ENCODE data around the gene HECTD2.

The HECTD2 gene

DNA sequence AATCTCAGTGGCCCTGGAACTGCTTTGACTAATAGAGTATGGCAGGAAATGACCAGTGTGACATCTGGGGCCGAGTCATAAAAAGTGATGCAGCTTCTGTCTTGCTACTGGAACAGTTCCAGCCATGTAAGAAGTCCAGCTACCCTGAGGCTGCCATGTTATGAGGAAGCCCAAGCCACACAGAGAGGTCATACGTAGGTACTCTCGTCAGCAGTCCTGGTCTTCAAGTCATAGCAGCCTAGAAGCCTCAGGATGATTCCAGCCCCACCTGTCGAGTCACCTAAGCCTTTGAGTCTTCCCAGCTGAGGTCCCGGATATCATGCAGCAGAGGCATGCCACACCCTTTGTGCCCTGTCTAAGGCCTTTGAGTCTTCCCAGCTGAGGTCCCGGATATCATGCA, 130.6 kb downstream of the HECTD2 start:
- DNase-seq: no peak
- Mint-ChIP-seq H3K4me1 (peaks cover 19% of the 10 kb centered on the region), H3K27me3 (ENCODE audit: low read depth, poor library complexity) (peaks cover 9% of the 10 kb centered on the region), H3K36me3 (ENCODE audit: low read depth) (peaks cover 4% of the 10 kb centered on the region), H3K9me3 (peaks cover 18% of the 10 kb centered on the region), H3K4me3 (no peak overlapping the region), H3K27ac (no peak overlapping the region)
- TF ChIP-seq, protein P1, sequence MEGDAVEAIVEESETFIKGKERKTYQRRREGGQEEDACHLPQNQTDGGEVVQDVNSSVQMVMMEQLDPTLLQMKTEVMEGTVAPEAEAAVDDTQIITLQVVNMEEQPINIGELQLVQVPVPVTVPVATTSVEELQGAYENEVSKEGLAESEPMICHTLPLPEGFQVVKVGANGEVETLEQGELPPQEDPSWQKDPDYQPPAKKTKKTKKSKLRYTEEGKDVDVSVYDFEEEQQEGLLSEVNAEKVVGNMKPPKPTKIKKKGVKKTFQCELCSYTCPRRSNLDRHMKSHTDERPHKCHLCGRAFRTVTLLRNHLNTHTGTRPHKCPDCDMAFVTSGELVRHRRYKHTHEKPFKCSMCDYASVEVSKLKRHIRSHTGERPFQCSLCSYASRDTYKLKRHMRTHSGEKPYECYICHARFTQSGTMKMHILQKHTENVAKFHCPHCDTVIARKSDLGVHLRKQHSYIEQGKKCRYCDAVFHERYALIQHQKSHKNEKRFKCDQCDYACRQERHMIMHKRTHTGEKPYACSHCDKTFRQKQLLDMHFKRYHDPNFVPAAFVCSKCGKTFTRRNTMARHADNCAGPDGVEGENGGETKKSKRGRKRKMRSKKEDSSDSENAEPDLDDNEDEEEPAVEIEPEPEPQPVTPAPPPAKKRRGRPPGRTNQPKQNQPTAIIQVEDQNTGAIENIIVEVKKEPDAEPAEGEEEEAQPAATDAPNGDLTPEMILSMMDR (IDR thresholded peaks at IDR 0.05): no peak

DNA sequence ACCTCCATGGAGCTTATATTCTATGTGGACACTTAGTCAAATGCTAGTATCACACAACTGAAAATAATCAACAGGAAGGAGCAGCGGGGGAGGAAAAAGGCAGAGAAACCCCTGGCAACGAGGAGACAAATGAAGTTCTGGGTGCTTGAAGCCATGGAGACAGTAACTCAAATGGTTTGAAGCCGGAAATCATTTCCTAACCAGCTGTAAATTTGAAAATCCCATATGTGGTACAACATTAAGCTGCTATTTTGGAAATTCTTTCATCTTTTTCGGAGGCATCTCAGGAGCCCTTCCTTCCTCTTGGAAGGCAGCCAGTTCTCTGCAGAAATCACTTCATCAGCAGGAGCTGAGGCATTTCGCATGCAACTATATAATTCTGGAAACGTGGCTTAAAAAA, 131.3 kb downstream of the HECTD2 start:
- Mint-ChIP-seq H3K4me1 (peaks cover 19% of the 10 kb centered on the region), H3K4me3 (no peak overlapping the region), H3K9me3 (peaks cover 18% of the 10 kb centered on the region), H3K27ac (no peak overlapping the region), H3K27me3 (ENCODE audit: low read depth, poor library complexity) (peaks cover 9% of the 10 kb centered on the region), H3K36me3 (ENCODE audit: low read depth) (peaks cover 4% of the 10 kb centered on the region)
- no peak for DNase-seq
- TF ChIP-seq, protein P1 (IDR thresholded peaks at IDR 0.05): no peak

DNA sequence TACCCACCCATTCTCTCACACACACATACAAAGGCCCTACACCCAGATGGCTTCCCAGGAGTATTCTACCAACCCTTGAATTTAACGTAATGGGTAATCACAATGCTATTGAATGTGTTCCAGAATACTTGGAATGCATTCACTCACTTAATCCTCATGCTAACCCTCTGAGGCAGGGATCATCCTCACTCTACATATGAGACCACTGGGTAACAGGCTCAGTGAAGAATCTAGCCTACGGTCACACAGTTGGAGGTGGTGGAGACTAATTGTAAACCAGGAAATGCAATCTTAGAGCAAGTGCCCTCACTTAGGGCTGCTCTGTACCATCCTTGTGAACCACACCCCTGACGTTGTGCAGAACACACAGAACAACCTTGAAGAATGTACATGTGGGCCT, 135.2 kb downstream of the HECTD2 start:
- TF ChIP-seq, protein P1 (IDR thresholded peaks at IDR 0.05): no peak
- peaks cover 6% of the 10 kb centered on the region for H3K27me3 Mint-ChIP-seq (ENCODE audit: low read depth, poor library complexity)
- H3K36me3 Mint-ChIP-seq (ENCODE audit: low read depth): no peaks in the 10 kb centered on the region
- peaks cover 13% of the 10 kb centered on the region for H3K4me1 Mint-ChIP-seq
- DNase-seq: no peak
- H3K9me3 Mint-ChIP-seq: peaks cover 4% of the 10 kb centered on the region
- no peak overlapping the region for H3K4me3 Mint-ChIP-seq
- H3K27ac Mint-ChIP-seq: no peak overlapping the region

DNA sequence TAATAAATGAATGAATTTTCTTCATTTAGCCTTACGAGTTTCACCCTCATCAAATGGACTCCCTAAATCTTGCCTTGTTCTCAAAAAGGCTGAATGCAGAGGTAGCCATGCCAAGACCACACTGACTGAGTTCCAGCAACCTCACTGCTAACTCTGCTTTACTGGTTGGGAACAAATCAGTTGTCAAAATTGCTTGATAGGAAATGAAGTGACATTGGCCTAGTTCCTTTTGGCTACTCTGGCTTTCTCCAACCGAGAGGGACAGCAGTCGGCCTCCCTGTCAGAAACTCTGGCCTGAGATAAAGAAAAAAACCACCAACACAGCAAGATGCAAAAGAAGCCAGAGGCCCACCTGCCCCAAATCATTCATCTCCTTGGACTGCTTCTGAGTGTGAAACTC, 135.7 kb downstream of the HECTD2 start:
- DNase-seq: no peak
- Mint-ChIP-seq H3K9me3 (no peaks in the 10 kb centered on the region), H3K27ac (no peak overlapping the region), H3K36me3 (ENCODE audit: low read depth) (no peaks in the 10 kb centered on the region), H3K27me3 (ENCODE audit: low read depth, poor library complexity) (peaks cover 6% of the 10 kb centered on the region), H3K4me3 (no peak overlapping the region), H3K4me1 (peaks cover 9% of the 10 kb centered on the region)
- TF ChIP-seq, protein P1 (IDR thresholded peaks at IDR 0.05): no peak

DNA sequence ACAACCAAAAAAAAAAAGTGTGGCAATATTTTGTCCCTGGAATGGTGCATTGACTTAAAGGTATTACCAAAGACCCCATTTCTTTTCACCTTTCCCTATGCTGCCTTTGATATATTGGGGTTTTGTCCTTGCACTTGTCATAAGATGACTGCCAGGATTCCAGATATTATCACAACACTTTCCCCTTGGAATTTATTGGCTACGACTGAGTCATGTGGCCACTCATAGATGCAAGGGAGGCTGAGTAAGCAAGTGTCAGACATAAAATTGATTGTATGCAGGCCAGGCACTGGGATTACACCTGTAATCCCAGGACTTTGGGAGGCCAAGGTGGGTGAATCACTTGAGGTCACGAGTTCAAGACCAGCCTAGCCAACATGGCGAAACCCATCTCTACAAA, 139.1 kb downstream of the HECTD2 start:
- no peak for DNase-seq
- no peaks in the 10 kb centered on the region for H3K36me3 Mint-ChIP-seq (ENCODE audit: low read depth)
- no peak overlapping the region for H3K27ac Mint-ChIP-seq
- peaks cover 9% of the 10 kb centered on the region for H3K4me1 Mint-ChIP-seq
- H3K27me3 Mint-ChIP-seq (ENCODE audit: low read depth, poor library complexity): no peaks in the 10 kb centered on the region
- H3K9me3 Mint-ChIP-seq: no peaks in the 10 kb centered on the region
- TF ChIP-seq, protein P1 (IDR thresholded peaks at IDR 0.05): no peak
- no peak overlapping the region for H3K4me3 Mint-ChIP-seq

DNA sequence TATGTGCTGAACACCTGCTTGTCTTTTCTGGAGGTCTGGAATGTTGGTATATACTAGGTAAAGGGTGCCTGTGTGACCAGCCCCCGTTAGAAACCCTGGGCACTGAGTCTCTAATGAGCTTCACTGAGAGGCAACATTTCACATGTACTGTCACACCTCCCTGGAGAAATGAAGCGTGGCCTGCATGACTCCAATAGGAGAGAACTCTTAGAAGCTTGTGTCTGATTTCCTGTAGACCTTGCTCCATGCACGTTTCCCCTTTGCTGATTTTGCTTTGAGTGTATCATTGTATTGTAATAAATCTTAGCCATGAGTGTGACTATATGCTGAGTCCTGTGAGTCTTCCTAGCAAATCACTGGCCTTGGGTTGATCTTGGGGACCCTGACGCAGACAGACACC, 139.9 kb downstream of the HECTD2 start:
- Mint-ChIP-seq H3K36me3 (ENCODE audit: low read depth) (no peaks in the 10 kb centered on the region), H3K9me3 (no peaks in the 10 kb centered on the region), H3K4me1 (peaks cover 9% of the 10 kb centered on the region), H3K27me3 (ENCODE audit: low read depth, poor library complexity) (no peaks in the 10 kb centered on the region), H3K4me3 (no peak overlapping the region), H3K27ac (no peak overlapping the region)
- TF ChIP-seq, protein P1 (IDR thresholded peaks at IDR 0.05): no peak
- no peak for DNase-seq

Data from nephron progenitor cell (in vitro differentiated cells).